ENCODE measurements around the gene PPT2. TPM values are rescaled to one million over a fixed set of nuclear protein-coding genes. Genes with fewer than 3 reads are reported as not detected.

Gene PPT2
- total and polyA plus RNA-seq, 2 of the 13 experiments (the other 11 are each of a cell fraction or from before 2014, with no cell fraction given), result 39.2 to 61.8 TPM

GRCh38 chr6:32131439-32131948 lies 22.4 kb upstream of the PPT2 start:
- ChIA-PET CTCF (ENCODE audit: low intra/inter-chr PET ratio, low total read pairs) (no interaction called here), POLR2A (interaction anchor here (2.1 kb wide), 1 partner anchor 64 kb away, joined by 11 read pairs; no protein-coding TSS in a partner anchor)
- DNase-seq (ENCODE audit: low spot score) (no peak), FAIRE-seq (no peak), ATAC-seq (no peak)
- TF ChIP-seq, protein P1, sequence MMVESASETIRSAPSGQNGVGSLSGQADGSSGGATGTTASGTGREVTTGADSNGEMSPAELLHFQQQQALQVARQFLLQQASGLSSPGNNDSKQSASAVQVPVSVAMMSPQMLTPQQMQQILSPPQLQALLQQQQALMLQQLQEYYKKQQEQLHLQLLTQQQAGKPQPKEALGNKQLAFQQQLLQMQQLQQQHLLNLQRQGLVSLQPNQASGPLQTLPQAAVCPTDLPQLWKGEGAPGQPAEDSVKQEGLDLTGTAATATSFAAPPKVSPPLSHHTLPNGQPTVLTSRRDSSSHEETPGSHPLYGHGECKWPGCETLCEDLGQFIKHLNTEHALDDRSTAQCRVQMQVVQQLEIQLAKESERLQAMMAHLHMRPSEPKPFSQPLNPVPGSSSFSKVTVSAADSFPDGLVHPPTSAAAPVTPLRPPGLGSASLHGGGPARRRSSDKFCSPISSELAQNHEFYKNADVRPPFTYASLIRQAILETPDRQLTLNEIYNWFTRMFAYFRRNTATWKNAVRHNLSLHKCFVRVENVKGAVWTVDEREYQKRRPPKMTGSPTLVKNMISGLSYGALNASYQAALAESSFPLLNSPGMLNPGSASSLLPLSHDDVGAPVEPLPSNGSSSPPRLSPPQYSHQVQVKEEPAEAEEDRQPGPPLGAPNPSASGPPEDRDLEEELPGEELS (CRISPR knock-in tag; IDR thresholded peaks at IDR 0.05), result no peak
- TF ChIP-seq MYNN (CRISPR knock-in tag; IDR thresholded peaks at IDR 0.05; ENCODE audit: low read depth), result no peak
- no peak for TF ChIP-seq NR2F1 (CRISPR knock-in tag; IDR thresholded peaks at IDR 0.05)
- no peak for TF ChIP-seq ZNF710 (CRISPR knock-in tag; IDR thresholded peaks at IDR 0.05; ENCODE audit: borderline replicate concordance)
- no peak for TF ChIP-seq ESRRA (CRISPR knock-in tag; IDR thresholded peaks at IDR 0.05; ENCODE audit: low read depth)
- Histone ChIP-seq H3K4me1 (ENCODE audit: insufficient read depth, low read length) (peaks cover 28% of the 10 kb centered on the region), H4K20me1 (ENCODE audit: insufficient read depth, low read length) (no peaks in the 10 kb centered on the region), H3K36me3 (replicated peaks in 1 of 2; ENCODE audit: control insufficient read depth in 1 of 2, insufficient read depth in 2 of 2, low read length in 2 of 2) (no peaks in the 10 kb centered on the region), H3K27me3 (ENCODE audit: control insufficient read depth in 1 of 2, insufficient read depth in 2 of 2, low read length in 2 of 2) (peaks cover 1 to 6% of the 10 kb centered on the region in 2 experiments; a peak in 2 of 5 replicates), H3K4me2 (ENCODE audit: low read depth, low read length) (no peak overlapping the region), H3K27ac (ENCODE audit: extremely low read length, insufficient read depth, low read length) (no peak overlapping the region), H2AFZ (ENCODE audit: low read length) (no peak overlapping the region), H3K79me2 (ENCODE audit: insufficient read depth, low read length) (peaks cover 25% of the 10 kb centered on the region), H3K4me3 (replicated peaks in 1 of 3; ENCODE audit: insufficient read depth in 1 of 3, low read depth in 2 of 3, low read length in 3 of 3) (no peak overlapping the region), H3K9ac (ENCODE audit: insufficient read depth, low read depth, low read length) (no peak overlapping the region), H3K9me3 (ENCODE audit: low read length) (no peaks in the 10 kb centered on the region)
- no TSS peak for BruUV-seq (replicated peaks)
- WGBS (ENCODE audit: low lambda C conversion rate), result 79% methylated on average over 14 of the region's 14 CpGs
- intact Hi-C loops (cut with micrococcal nuclease; ENCODE audit: unreplicated experiment), result no loop called here
- in situ Hi-C loops (cut with HindIII; ENCODE audit: extremely low pct_ligation_motif_present, low pct_unique_long_range_greater_than_20kb), result no loop called here
